Fibroblast of lung (primary cell): ENCODE data around the gene DIP2C. TPM values are rescaled to one million over a fixed set of nuclear protein-coding genes. Genes with fewer than 3 reads are reported as not detected.

ENCODE experiments used
- DNase-seq, 2 donors: peaks; one replicate each; pipeline versions ENCODE4 v3.0.0 to v3.0.0-alpha.2; 2010; ENCODE audit warnings: low read depth in 2 of 2
- H2AFZ ChIP-seq: 2 replicates; pipeline ENCODE4 v1.5.1; 2012; ENCODE audit warnings: low read length, control low read depth, inconsistent platforms
- H3K27ac ChIP-seq: 2 replicates; pipeline ENCODE4 v1.5.1; 2011; ENCODE audit warnings: low read length, control low read depth; ENCODE audit not compliant: insufficient read depth
- H3K27me3 ChIP-seq: 2 replicates; pipeline ENCODE4 v1.5.1; 2011; ENCODE audit warnings: mild to moderate bottlenecking, low read length; ENCODE audit not compliant: control insufficient read depth, insufficient read depth
- H3K36me3 ChIP-seq: 2 replicates; pipeline ENCODE4 v1.5.1; 2011; ENCODE audit warnings: low read length; ENCODE audit not compliant: control insufficient read depth, insufficient read depth
- H3K4me1 ChIP-seq: 2 replicates; pipeline ENCODE4 v1.5.1; 2011; ENCODE audit warnings: low read length; ENCODE audit not compliant: control insufficient read depth, insufficient read depth; ENCODE audit errors: extremely low read depth
- H3K4me2 ChIP-seq: 2 replicates; pipeline ENCODE4 v1.5.1; 2011; ENCODE audit warnings: low read length, control low read depth; ENCODE audit not compliant: insufficient read depth; ENCODE audit errors: extremely low read depth
- H3K4me3 ChIP-seq, 4 experiments: fragments of 200-600 bp in 1 of 4; sonication (generic) in 1 of 4; replicated peaks in 1 of 4; 2 replicates each; pipeline ENCODE4 v1.5.1; 2011 to 2016; ENCODE audit warnings: low read length in 4 of 4, low read depth in 3 of 4, mild to moderate bottlenecking in 3 of 4, control low read depth in 2 of 4, inconsistent platforms in 1 of 4, mixed read lengths in 1 of 4; ENCODE audit not compliant: insufficient read depth in 1 of 4; ENCODE audit errors: control extremely low read depth in 1 of 4
- H3K79me2 ChIP-seq: 2 replicates; pipeline ENCODE4 v1.5.1; 2012; ENCODE audit warnings: mild to moderate bottlenecking, low read length, inconsistent platforms; ENCODE audit not compliant: control insufficient read depth, insufficient read depth
- H3K9ac ChIP-seq: 2 replicates; pipeline ENCODE4 v1.5.1; 2011; ENCODE audit warnings: mild to moderate bottlenecking, low read length, control low read depth; ENCODE audit not compliant: insufficient read depth
- H3K9me3 ChIP-seq: 2 replicates; pipeline ENCODE4 v1.5.1; 2012; ENCODE audit warnings: low read depth, low read length; ENCODE audit not compliant: control insufficient read depth, insufficient read depth
- H4K20me1 ChIP-seq: 2 replicates; pipeline ENCODE4 v1.5.1; 2011; ENCODE audit warnings: low read length; ENCODE audit not compliant: control insufficient read depth, insufficient read depth; ENCODE audit errors: extremely low read depth
- EZH2 ChIP-seq: IDR thresholded peaks from 2 replicates; pipeline ENCODE4 v1.5.1; 2012; ENCODE audit warnings: low read length, control low read depth, mild to moderate bottlenecking; ENCODE audit errors: missing control alignments
- polyA plus RNA-seq, 2 donors: library from polyadenylated mRNA; depleted of rRNA in 1 of 2; stranded (reverse) in 1 of 2; unstranded in 1 of 2; fragments of >200 nt; gene quantifications; 2 replicates each; pipeline ENCODE4 v1.2.1, GENCODE V29; 2011 to 2012; ENCODE audit warnings: missing spikeins in 1 of 2
- total RNA-seq: library from RNA; depleted of rRNA; stranded (reverse); fragments of >200 nt; gene quantifications from 2 replicates; pipeline ENCODE4 v1.2.1, GENCODE V29; 2014
- TF ChIP-seq, protein P1 (sequence below), 2 donors: IDR thresholded peaks in 1 of 2; conservative IDR thresholded peaks in 1 of 2; 1 replicate in 1 of 2; 2 replicates in 1 of 2; pipeline ENCODE4 v1.5.1; 2011 to 2012; ENCODE audit warnings: low read length in 2 of 2, control low read depth in 1 of 2, inconsistent platforms in 1 of 2, low read depth in 1 of 2, mild to moderate bottlenecking in 1 of 2

The DIP2C gene
- total and polyA plus RNA-seq, 2 donors (not counting 1 experiment from before 2014, with no cell fraction given), result 10.7 to 18.3 TPM

DNA sequence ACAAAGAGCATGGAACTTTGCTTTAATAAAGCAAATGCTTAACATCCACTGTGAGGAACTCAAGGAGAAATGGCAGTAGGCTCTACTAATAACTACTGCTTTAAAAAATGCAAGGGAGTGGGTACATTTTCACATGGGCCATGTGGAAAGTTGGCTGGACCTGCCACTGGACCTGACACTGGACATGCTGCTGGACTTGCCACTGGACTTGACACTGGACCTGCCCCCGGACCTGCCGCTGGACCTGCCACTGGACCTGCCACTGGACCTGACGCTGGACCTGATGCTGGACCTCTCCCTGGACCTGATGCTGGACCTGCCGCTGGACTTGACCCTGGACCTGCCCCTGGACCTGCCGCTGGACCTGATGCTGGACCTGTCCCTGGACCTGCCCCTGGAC, 32.6 kb downstream of the DIP2C start:
- Histone ChIP-seq H3K27ac (no peak overlapping the region), H3K36me3 (no peaks in the 10 kb centered on the region), H4K20me1 (peaks cover 4% of the 10 kb centered on the region), H3K4me1 (peaks cover 6% of the 10 kb centered on the region), H2AFZ (no peak overlapping the region), H3K4me3 (no peak overlapping the region), H3K27me3 (no peaks in the 10 kb centered on the region), H3K9ac (no peak overlapping the region), H3K4me2 (no peak overlapping the region), H3K9me3 (no peaks in the 10 kb centered on the region), H3K79me2 (peaks cover 42% of the 10 kb centered on the region)
- DNase-seq, result no peak
- TF ChIP-seq EZH2, result no peak
- TF ChIP-seq, protein P1, sequence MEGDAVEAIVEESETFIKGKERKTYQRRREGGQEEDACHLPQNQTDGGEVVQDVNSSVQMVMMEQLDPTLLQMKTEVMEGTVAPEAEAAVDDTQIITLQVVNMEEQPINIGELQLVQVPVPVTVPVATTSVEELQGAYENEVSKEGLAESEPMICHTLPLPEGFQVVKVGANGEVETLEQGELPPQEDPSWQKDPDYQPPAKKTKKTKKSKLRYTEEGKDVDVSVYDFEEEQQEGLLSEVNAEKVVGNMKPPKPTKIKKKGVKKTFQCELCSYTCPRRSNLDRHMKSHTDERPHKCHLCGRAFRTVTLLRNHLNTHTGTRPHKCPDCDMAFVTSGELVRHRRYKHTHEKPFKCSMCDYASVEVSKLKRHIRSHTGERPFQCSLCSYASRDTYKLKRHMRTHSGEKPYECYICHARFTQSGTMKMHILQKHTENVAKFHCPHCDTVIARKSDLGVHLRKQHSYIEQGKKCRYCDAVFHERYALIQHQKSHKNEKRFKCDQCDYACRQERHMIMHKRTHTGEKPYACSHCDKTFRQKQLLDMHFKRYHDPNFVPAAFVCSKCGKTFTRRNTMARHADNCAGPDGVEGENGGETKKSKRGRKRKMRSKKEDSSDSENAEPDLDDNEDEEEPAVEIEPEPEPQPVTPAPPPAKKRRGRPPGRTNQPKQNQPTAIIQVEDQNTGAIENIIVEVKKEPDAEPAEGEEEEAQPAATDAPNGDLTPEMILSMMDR (conservative IDR thresholded peaks at IDR 0.05 in 1 of 2, IDR thresholded peaks at IDR 0.05 in 1 of 2; ENCODE audit: low read depth in 1 of 2, low read length in 2 of 2), result no peak

DNA sequence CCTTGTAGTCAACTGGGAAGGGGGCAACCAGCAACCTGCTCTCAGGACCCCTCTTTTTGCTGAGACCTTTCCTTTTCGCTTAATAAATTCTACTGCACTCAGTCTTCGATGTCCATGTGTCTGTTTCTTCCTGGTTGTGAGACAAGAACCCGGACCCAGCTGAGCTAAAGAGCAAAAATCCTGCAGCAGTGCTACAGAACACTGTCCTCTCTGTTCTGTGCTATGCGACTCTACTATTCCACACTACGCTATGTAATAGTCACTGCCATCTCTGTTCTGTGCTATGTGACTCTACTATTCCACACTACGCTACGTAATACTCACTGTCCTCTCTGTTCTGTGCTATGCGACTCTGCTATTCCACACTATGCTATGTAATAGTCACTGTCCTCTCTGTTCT, 34.3 kb downstream of the DIP2C start:
- Histone ChIP-seq H4K20me1 (peaks cover 3% of the 10 kb centered on the region), H3K27ac (no peak overlapping the region), H3K27me3 (no peaks in the 10 kb centered on the region), H3K4me2 (no peak overlapping the region), H3K9me3 (no peaks in the 10 kb centered on the region), H3K9ac (no peak overlapping the region), H3K36me3 (peaks cover 2% of the 10 kb centered on the region), H3K79me2 (peaks cover 39% of the 10 kb centered on the region), H3K4me3 (no peak overlapping the region), H3K4me1 (peaks cover 6% of the 10 kb centered on the region), H2AFZ (no peak overlapping the region)
- TF ChIP-seq, protein P1 (conservative IDR thresholded peaks at IDR 0.05 in 1 of 2, IDR thresholded peaks at IDR 0.05 in 1 of 2; ENCODE audit: low read depth in 1 of 2, low read length in 2 of 2), result no peak
- no peak for TF ChIP-seq EZH2
- DNase-seq, result no peak

DNA sequence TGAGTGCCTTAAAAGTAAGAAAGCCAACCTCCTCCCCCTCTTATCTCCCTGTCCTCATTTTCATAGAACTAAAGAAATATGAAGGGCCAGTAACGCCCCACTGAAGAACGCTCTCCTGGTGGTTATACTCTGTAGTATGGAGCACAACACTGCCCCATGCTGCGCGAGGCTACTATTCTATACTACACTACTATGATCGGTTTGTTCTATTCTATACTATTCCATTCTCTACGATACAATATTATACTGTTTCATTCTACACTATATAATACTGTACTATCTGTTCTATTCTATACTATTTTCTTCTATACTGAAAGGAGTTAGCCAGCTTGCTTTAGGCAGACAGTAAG, 34.8 kb downstream of the DIP2C start:
- Histone ChIP-seq H3K4me3 (no peak overlapping the region), H3K79me2 (peaks cover 40% of the 10 kb centered on the region), H3K27me3 (no peaks in the 10 kb centered on the region), H3K9ac (no peak overlapping the region), H3K36me3 (peaks cover 2% of the 10 kb centered on the region), H2AFZ (no peak overlapping the region), H3K4me2 (no peak overlapping the region), H4K20me1 (peaks cover 3% of the 10 kb centered on the region), H3K9me3 (no peaks in the 10 kb centered on the region), H3K4me1 (peaks cover 7% of the 10 kb centered on the region), H3K27ac (no peak overlapping the region)
- DNase-seq, result no peak
- TF ChIP-seq EZH2, result no peak
- TF ChIP-seq, protein P1 (conservative IDR thresholded peaks at IDR 0.05 in 1 of 2, IDR thresholded peaks at IDR 0.05 in 1 of 2; ENCODE audit: low read depth in 1 of 2, low read length in 2 of 2), result no peak
